ENCODE measurements around the gene SCYGR3. TPM values are rescaled to one million over a fixed set of nuclear protein-coding genes. Genes with fewer than 3 reads are reported as not detected.

The SCYGR3 gene
- total and polyA plus RNA-seq, 2 donors from 2014 or later: not detected

GRCh38 chr2:227616631-227617030 is 2.0 kb upstream of the SCYGR3 start:
- H3K27ac ChIP-seq (ENCODE audit: low read depth in 2 of 2, low read length in 2 of 2): no peak overlapping the region
- no peaks in the 10 kb centered on the region for H3K4me1 ChIP-seq (ENCODE audit: control insufficient read depth in 2 of 3, insufficient read depth in 2 of 3, low read depth in 1 of 3, low read length in 3 of 3)
- intact Hi-C loops (cut with DNase I): no loop called here
- FAIRE-seq: no peak
- no peak for DNase-seq
- no peaks in the 10 kb centered on the region for H3K9me3 ChIP-seq (ENCODE audit: control insufficient read depth in 2 of 3, insufficient read depth in 1 of 3, low read length in 3 of 3)
- no peaks in the 10 kb centered on the region for H3K27me3 ChIP-seq (ENCODE audit: control insufficient read depth, insufficient read depth, low read length)
- H3K4me3 ChIP-seq (ENCODE audit: low read length in 3 of 3): no peak overlapping the region
- no peak overlapping the region for H3K9ac ChIP-seq (ENCODE audit: low read length in 3 of 3)
- H3K36me3 ChIP-seq (ENCODE audit: control insufficient read depth in 2 of 3, insufficient read depth in 3 of 3, low read length in 3 of 3): no peaks in the 10 kb centered on the region
- TF ChIP-seq CTCF (IDR thresholded peaks at IDR 0.05; ENCODE audit: borderline replicate concordance, extremely low read depth, insufficient read depth): no peak

- H3K36me3 ChIP-seq (ENCODE audit: control insufficient read depth in 2 of 3, insufficient read depth in 3 of 3, low read length in 3 of 3): no peaks in the 10 kb centered on the region
- H3K27me3 ChIP-seq (ENCODE audit: control insufficient read depth, insufficient read depth, low read length): no peaks in the 10 kb centered on the region
- no peak overlapping the region for H3K27ac ChIP-seq (ENCODE audit: low read depth in 2 of 2, low read length in 2 of 2)
- DNase-seq: no peak
- no peak overlapping the region for H3K4me3 ChIP-seq (ENCODE audit: low read length in 3 of 3)
- H3K9ac ChIP-seq (ENCODE audit: low read length in 3 of 3): no peak overlapping the region
- H3K4me1 ChIP-seq (ENCODE audit: control insufficient read depth in 2 of 3, insufficient read depth in 2 of 3, low read depth in 1 of 3, low read length in 3 of 3): no peaks in the 10 kb centered on the region
- intact Hi-C loops (cut with DNase I): no loop called here
- FAIRE-seq: no peak
- H3K9me3 ChIP-seq (ENCODE audit: control insufficient read depth in 2 of 3, insufficient read depth in 1 of 3, low read length in 3 of 3): no peaks in the 10 kb centered on the region
- TF ChIP-seq CTCF (IDR thresholded peaks at IDR 0.05; ENCODE audit: borderline replicate concordance, extremely low read depth, insufficient read depth): no peak
Measured at GRCh38 chr2:227615906-227616305, 1.3 kb upstream of the SCYGR3 start.

GRCh38 chr2:227615181-227615580 is 541 bp upstream of the SCYGR3 start:
- Histone ChIP-seq H3K27ac (ENCODE audit: low read depth in 2 of 2, low read length in 2 of 2) (no peak overlapping the region), H3K36me3 (ENCODE audit: control insufficient read depth in 2 of 3, insufficient read depth in 3 of 3, low read length in 3 of 3) (no peaks in the 10 kb centered on the region), H3K27me3 (ENCODE audit: control insufficient read depth, insufficient read depth, low read length) (no peaks in the 10 kb centered on the region), H3K9me3 (ENCODE audit: control insufficient read depth in 2 of 3, insufficient read depth in 1 of 3, low read length in 3 of 3) (no peaks in the 10 kb centered on the region), H3K9ac (ENCODE audit: low read length in 3 of 3) (no peak overlapping the region), H3K4me1 (ENCODE audit: control insufficient read depth in 2 of 3, insufficient read depth in 2 of 3, low read depth in 1 of 3, low read length in 3 of 3) (no peaks in the 10 kb centered on the region), H3K4me3 (ENCODE audit: low read length in 3 of 3) (no peak overlapping the region)
- FAIRE-seq: no peak
- DNase-seq: no peak
- intact Hi-C loops (cut with DNase I): no loop called here
- TF ChIP-seq CTCF (IDR thresholded peaks at IDR 0.05; ENCODE audit: borderline replicate concordance, extremely low read depth, insufficient read depth): no peak

- no peak for FAIRE-seq
- H3K27me3 ChIP-seq (ENCODE audit: control insufficient read depth, insufficient read depth, low read length): no peaks in the 10 kb centered on the region
- H3K4me1 ChIP-seq (ENCODE audit: control insufficient read depth in 2 of 3, insufficient read depth in 2 of 3, low read depth in 1 of 3, low read length in 3 of 3): no peaks in the 10 kb centered on the region
- H3K36me3 ChIP-seq (ENCODE audit: control insufficient read depth in 2 of 3, insufficient read depth in 3 of 3, low read length in 3 of 3): no peaks in the 10 kb centered on the region
- no peak overlapping the region for H3K27ac ChIP-seq (ENCODE audit: low read depth in 2 of 2, low read length in 2 of 2)
- DNase-seq: no peak
- H3K4me3 ChIP-seq (ENCODE audit: low read length in 3 of 3): no peak overlapping the region
- no peak overlapping the region for H3K9ac ChIP-seq (ENCODE audit: low read length in 3 of 3)
- intact Hi-C loops (cut with DNase I): no loop called here
- no peaks in the 10 kb centered on the region for H3K9me3 ChIP-seq (ENCODE audit: control insufficient read depth in 2 of 3, insufficient read depth in 1 of 3, low read length in 3 of 3)
- TF ChIP-seq CTCF (IDR thresholded peaks at IDR 0.05; ENCODE audit: borderline replicate concordance, extremely low read depth, insufficient read depth): no peak
Measured at GRCh38 chr2:227614246-227614645, 394 bp downstream of the SCYGR3 start.
